Loucy (cell line): ENCODE data around the gene SAMD4A.

Experiments
- EZH2phosphoT487 ChIP-seq: fragments of 200-600 bp; IDR thresholded peaks from 2 replicates; pipeline ENCODE4 v1.6.1; 2018; ENCODE audit warnings: antibody characterized with exemption, mild to moderate bottlenecking, moderate library complexity, borderline replicate concordance
- TF ChIP-seq, protein P1 (sequence below): fragments of 200-600 bp; sonication (generic); conservative IDR thresholded peaks from 2 replicates; pipeline ENCODE4 v1.5.1; 2014; ENCODE audit warnings: mild to moderate bottlenecking, antibody characterized with exemption, low read length

DNA sequence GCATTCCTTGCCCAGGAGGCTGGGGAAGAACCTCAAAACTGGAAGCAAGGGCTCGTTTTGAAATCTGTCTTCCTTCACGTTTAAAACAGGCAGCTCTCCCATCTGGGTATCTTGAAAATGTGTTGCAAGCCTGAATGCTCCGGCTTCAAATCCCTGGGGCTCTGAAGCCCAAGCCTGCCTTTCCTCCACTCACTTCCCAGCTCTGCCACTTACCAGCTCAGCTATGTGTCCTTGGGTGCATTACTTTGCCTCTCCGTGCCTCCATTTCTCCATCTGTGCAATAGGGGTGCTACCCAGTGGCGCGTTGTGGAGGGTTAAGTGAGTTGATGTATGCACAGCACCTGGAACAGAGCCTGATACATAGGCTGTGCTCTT is 238.1 kb downstream of the SAMD4A start:
- TF ChIP-seq, protein P1, sequence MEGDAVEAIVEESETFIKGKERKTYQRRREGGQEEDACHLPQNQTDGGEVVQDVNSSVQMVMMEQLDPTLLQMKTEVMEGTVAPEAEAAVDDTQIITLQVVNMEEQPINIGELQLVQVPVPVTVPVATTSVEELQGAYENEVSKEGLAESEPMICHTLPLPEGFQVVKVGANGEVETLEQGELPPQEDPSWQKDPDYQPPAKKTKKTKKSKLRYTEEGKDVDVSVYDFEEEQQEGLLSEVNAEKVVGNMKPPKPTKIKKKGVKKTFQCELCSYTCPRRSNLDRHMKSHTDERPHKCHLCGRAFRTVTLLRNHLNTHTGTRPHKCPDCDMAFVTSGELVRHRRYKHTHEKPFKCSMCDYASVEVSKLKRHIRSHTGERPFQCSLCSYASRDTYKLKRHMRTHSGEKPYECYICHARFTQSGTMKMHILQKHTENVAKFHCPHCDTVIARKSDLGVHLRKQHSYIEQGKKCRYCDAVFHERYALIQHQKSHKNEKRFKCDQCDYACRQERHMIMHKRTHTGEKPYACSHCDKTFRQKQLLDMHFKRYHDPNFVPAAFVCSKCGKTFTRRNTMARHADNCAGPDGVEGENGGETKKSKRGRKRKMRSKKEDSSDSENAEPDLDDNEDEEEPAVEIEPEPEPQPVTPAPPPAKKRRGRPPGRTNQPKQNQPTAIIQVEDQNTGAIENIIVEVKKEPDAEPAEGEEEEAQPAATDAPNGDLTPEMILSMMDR: no peak
- no peak for TF ChIP-seq EZH2phosphoT487
